H1 (cell line): ENCODE measurements around the gene GRIK4. TPM values are rescaled to one million over a fixed set of nuclear protein-coding genes. Genes with fewer than 3 reads are reported as not detected.

Experiments used
- CEBPB ChIP-seq: IDR thresholded peaks from 2 replicates; pipeline ENCODE4 v1.6.1; 2012; ENCODE audit warnings: low read depth, low read length
- JUN ChIP-seq: IDR thresholded peaks from 2 replicates; pipeline ENCODE4 v1.6.1; 2011; ENCODE audit warnings: low read depth, mild to moderate bottlenecking, improper control_type of control experiment, low read length
- JUND ChIP-seq: IDR thresholded peaks from 2 replicates; pipeline ENCODE4 v1.6.1; 2011; ENCODE audit warnings: mild to moderate bottlenecking, improper control_type of control experiment, low read length
- SAP30 ChIP-seq: fragments of 300-600 bp; sonication (generic); IDR thresholded peaks from 2 replicates; pipeline ENCODE4 v1.7.1; 2012; ENCODE audit warnings: low read length, moderate library complexity, mild to moderate bottlenecking, inconsistent platforms; ENCODE audit not compliant: insufficient read depth, insufficient replicate concordance
- SIN3A ChIP-seq, 2 experiments: IDR thresholded peaks in 1 of 2; conservative IDR thresholded peaks in 1 of 2; 2 replicates each; pipeline ENCODE4 v1.6.1; 2011 to 2012; ENCODE audit warnings: low read length in 2 of 2, improper control_type of control experiment in 1 of 2, low read depth in 1 of 2, mild to moderate bottlenecking in 1 of 2
- SRF ChIP-seq: IDR thresholded peaks from 2 replicates; pipeline ENCODE4 v1.6.1; 2011; ENCODE audit warnings: mild to moderate bottlenecking, low read depth, low read length, moderate library complexity
- polyA plus RNA-seq, 7 experiments: library from polyadenylated mRNA; depleted of rRNA in 3 of 7; stranded (reverse) in 5 of 7; unstranded in 2 of 7; fragments of >200 nt in 5 of 7; fragments of 200-250 nt in 2 of 7; gene quantifications; 1 replicate in 5 of 7; 2 replicates in 1 of 7; 4 replicates in 1 of 7; pipeline versions ENCODE4 v1.2.1 to v1.2.3, GENCODE V29; 2011 to 2013; ENCODE audit warnings: missing spikeins in 2 of 7, mixed read lengths in 2 of 7
- total RNA-seq: library from RNA; stranded (reverse); fragmentation: NEBNext Ultra II Directional; extraction: Animal tissue kit (Norgen Biotek cat#: 25700); gene quantifications from 2 replicates; pipeline ENCODE4 v1.2.1, GENCODE V29; 2021

Gene GRIK4
- total and polyA plus RNA-seq, 2 of the 8 experiments (the other 6 are each of a cell fraction or from before 2014, with no cell fraction given): 1.2 to 2.9 TPM

DNA sequence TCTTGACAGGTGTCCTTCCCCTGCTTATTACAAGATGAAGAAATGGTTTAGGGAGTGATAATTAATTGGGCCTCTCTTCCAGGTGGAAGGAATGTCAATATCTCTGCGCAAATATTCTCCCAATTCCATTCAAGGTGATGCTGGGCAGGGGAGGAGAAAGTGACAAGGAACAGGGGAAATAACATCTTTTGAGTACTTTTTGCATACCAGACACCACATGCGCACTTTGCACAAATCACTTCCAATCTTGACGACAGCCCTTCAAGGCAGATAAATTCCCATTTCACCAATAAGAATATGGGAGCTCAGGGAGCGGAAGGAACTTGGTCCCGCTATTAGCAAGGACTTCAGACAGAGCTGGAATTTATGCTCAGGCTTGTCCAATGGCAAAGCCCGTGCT is 367.2 kb downstream of the GRIK4 start (continued):
- no peak for TF ChIP-seq JUND
- TF ChIP-seq CEBPB: no peak
- TF ChIP-seq SRF: no peak
- no peak for TF ChIP-seq JUN
- no peak for TF ChIP-seq SAP30
- no peak for TF ChIP-seq SIN3A (conservative IDR thresholded peaks at IDR 0.05 in 1 of 2, IDR thresholded peaks at IDR 0.05 in 1 of 2; ENCODE audit: low read depth in 1 of 2, low read length in 2 of 2)
- TF ChIP-seq, all 59 proteins: peak for 0
